MCF 10A (cell line): ENCODE measurements around the gene PUS3. TPM values are rescaled to one million over a fixed set of nuclear protein-coding genes. Genes with fewer than 3 reads are reported as not detected.

Experiments
- BruUV-seq: library from RNA; stranded (reverse); fragments of 400-500 nt; replicated peaks from 2 replicates; lab custom pipeline; 2021; lab: Mats Ljungman, UMichigan
- CTCF ChIA-PET: fragments of 300-600 bp; sonication (Branson Sonifier 250); formaldehyde crosslinking; extraction: SDS; loops from one replicate; lab custom pipeline; 2021; ENCODE audit warnings: antibody characterized with exemption, inconsistent platforms; lab: Yijun Ruan, JAX
- POLR2A ChIA-PET: fragments of 300-600, 350-650 bp; sonication (Branson Sonifier 250); formaldehyde crosslinking; extraction: SDS; loops from one replicate; lab custom pipeline; 2020; ENCODE audit warnings: antibody characterized with exemption, inconsistent platforms; lab: Yijun Ruan, JAX
- DNase-seq: peaks from one replicate; pipeline ENCODE4 v3.0.0-alpha.2; 2018; ENCODE audit not compliant: unreplicated experiment
- H3K27ac Mint-ChIP-seq: one replicate; pipeline ENCODE4 v1.8.0; 2022; ENCODE audit warnings: mild to moderate bottlenecking, low read depth, mixed read lengths; ENCODE audit not compliant: unreplicated experiment
- H3K27me3 Mint-ChIP-seq: one replicate; pipeline ENCODE4 v1.8.0; 2022; ENCODE audit warnings: mixed read lengths; ENCODE audit not compliant: insufficient read depth, unreplicated experiment
- H3K36me3 Mint-ChIP-seq: one replicate; pipeline ENCODE4 v1.8.0; 2022; ENCODE audit warnings: mild to moderate bottlenecking, moderate library complexity, mixed read lengths; ENCODE audit not compliant: insufficient read depth, unreplicated experiment
- H3K4me1 Mint-ChIP-seq: one replicate; pipeline ENCODE4 v1.8.0; 2022; ENCODE audit warnings: mixed read lengths; ENCODE audit not compliant: insufficient read depth, unreplicated experiment
- H3K4me3 Mint-ChIP-seq: one replicate; pipeline ENCODE4 v1.8.0; 2022; ENCODE audit warnings: mild to moderate bottlenecking, moderate library complexity, mixed read lengths; ENCODE audit not compliant: unreplicated experiment
- H3K9me3 Mint-ChIP-seq: one replicate; pipeline ENCODE4 v1.8.0; 2022; ENCODE audit warnings: mixed read lengths; ENCODE audit not compliant: unreplicated experiment
- CTCF ChIP-seq: fragments of 200-600 bp; IDR thresholded peaks from one replicate; pipeline ENCODE4 v1.8.0; 2022; ENCODE audit warnings: antibody characterized with exemption, mild to moderate bottlenecking; ENCODE audit not compliant: unreplicated experiment
- intact Hi-C: fragments of 100-400 bp; cut with micrococcal nuclease; formaldehyde crosslinking; loops from 2 replicates; pipeline ENCODE4 v1.14.1; 2022
- total RNA-seq: library from RNA; stranded (reverse); gene quantifications from 2 replicates; pipeline ENCODE4 v1.2.3, GENCODE V29; 2022

PUS3 gene
- total RNA-seq, 1 experiment from 2014 or later, result 16.5 TPM

DNA sequence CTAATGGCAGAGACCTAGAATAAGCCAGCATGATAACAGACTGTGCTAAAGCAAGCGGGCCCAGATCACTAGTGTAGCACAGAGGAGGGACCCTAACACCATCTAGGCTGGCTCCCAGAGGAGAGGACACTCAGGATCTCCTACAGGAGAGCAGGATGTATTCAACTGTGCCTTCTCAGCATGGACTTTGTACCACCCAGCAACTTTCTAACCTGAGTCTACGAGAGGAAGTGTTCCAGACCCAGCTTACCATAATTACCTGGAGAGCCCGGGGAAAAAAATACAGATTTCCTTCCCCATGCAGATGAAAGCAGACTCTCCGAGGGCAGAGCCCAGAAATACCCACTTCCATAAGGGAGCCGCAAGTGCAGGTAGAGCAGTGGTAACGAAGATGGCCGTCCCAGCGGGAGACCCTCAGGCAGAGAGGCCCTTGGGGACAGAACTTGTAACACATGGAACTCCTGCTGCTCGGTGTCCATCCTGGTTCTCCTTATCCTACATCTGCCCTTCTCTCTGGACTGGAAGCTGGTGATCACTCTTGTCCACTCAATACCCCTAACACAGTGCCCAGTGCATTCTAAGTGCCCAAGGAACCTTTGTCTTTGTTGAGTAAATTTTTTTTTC is 21.5 kb upstream of the PUS3 start:
- intact Hi-C loops, result loop anchor here (5.0 kb wide), 2 partner anchors 343 to 558 kb away; partner anchors contain the start of genes FOXRED1 and SRPRA
- peaks cover 8% of the 10 kb centered on the region for H3K4me1 Mint-ChIP-seq
- ChIA-PET CTCF (interaction anchor here (0.9 to 8.0 kb wide), 21 partner anchors 8 to 285 kb away, joined by 3 to 114 read pairs (median 9); partner anchors contain the start of genes CDON and HYLS1), POLR2A (interaction anchor here (0.6 to 2.1 kb wide), 3 partner anchors 137 to 437 kb away, joined by 3 to 12 read pairs (median 4); no protein-coding TSS in a partner anchor)
- peaks cover 44% of the 10 kb centered on the region for H3K27me3 Mint-ChIP-seq
- no peak for TF ChIP-seq CTCF
- no peaks in the 10 kb centered on the region for H3K36me3 Mint-ChIP-seq
- no TSS peak for BruUV-seq
- H3K9me3 Mint-ChIP-seq, result no peaks in the 10 kb centered on the region
- no peak overlapping the region for H3K27ac Mint-ChIP-seq
- no peak for DNase-seq
- no peak overlapping the region for H3K4me3 Mint-ChIP-seq

GRCh38 chr11:125923633-125924032 is 20.6 kb upstream of the PUS3 start:
- intact Hi-C loops, result loop anchor here (1.0 to 5.0 kb wide), 4 partner anchors 138 to 559 kb away; partner anchors contain the start of genes FOXRED1 and SRPRA
- H3K27me3 Mint-ChIP-seq, result peaks cover 48% of the 10 kb centered on the region
- no peak for TF ChIP-seq CTCF

GRCh38 chr11:125923012-125923579 is 20.1 kb upstream of the PUS3 start:
- no peaks in the 10 kb centered on the region for H3K9me3 Mint-ChIP-seq
- H3K4me3 Mint-ChIP-seq, result no peak overlapping the region
- intact Hi-C loops, result loop anchor here (1.0 to 5.0 kb wide), 4 partner anchors 138 to 559 kb away; partner anchors contain the start of genes FOXRED1 and SRPRA
- no peaks in the 10 kb centered on the region for H3K36me3 Mint-ChIP-seq
- peak; percentile 77 for DNase-seq
- POLR2A ChIA-PET, result interaction anchor here (0.6 to 2.1 kb wide), 3 partner anchors 138 to 296 kb away, joined by 3 to 12 read pairs (median 4); no protein-coding TSS in a partner anchor
- CTCF ChIA-PET, result interaction anchor here (0.5 to 8.0 kb wide), 40 partner anchors 9 to 823 kb away, joined by 3 to 114 read pairs (median 5); partner anchors contain the start of genes CDON and PUS3
- H3K4me1 Mint-ChIP-seq, result peaks cover 8% of the 10 kb centered on the region
- peak; percentile 83 for TF ChIP-seq CTCF
- H3K27me3 Mint-ChIP-seq, result peaks cover 53% of the 10 kb centered on the region
- no peak overlapping the region for H3K27ac Mint-ChIP-seq
- no TSS peak for BruUV-seq

More at GRCh38 chr11:125923633-125924032, 20.6 kb upstream of the PUS3 start:
- no peak overlapping the region for H3K27ac Mint-ChIP-seq
- no peaks in the 10 kb centered on the region for H3K9me3 Mint-ChIP-seq
- H3K36me3 Mint-ChIP-seq, result no peaks in the 10 kb centered on the region
- POLR2A ChIA-PET, result interaction anchor here (0.6 to 2.1 kb wide), 3 partner anchors 138 to 340 kb away, joined by 3 to 12 read pairs (median 3); no protein-coding TSS in a partner anchor
- BruUV-seq, result no TSS peak
- H3K4me1 Mint-ChIP-seq, result peaks cover 8% of the 10 kb centered on the region
- H3K4me3 Mint-ChIP-seq, result no peak overlapping the region
- no peak for DNase-seq
- CTCF ChIA-PET, result interaction anchor here (0.5 to 8.0 kb wide), 28 partner anchors 8 to 562 kb away, joined by 3 to 114 read pairs (median 5); partner anchors contain the start of genes CDON and PUS3

GRCh38 chr11:125922156-125922555 is 19.1 kb upstream of the PUS3 start:
- no TSS peak for BruUV-seq
- ChIA-PET POLR2A (no interaction called here), CTCF (interaction anchor here (0.6 to 8.0 kb wide), 17 partner anchors 9 to 1262 kb away, joined by 3 to 114 read pairs (median 6); partner anchors contain the start of gene CDON)
- Mint-ChIP-seq H3K36me3 (no peaks in the 10 kb centered on the region), H3K27me3 (peaks cover 62% of the 10 kb centered on the region), H3K27ac (no peak overlapping the region), H3K9me3 (no peaks in the 10 kb centered on the region), H3K4me3 (no peak overlapping the region), H3K4me1 (peaks cover 8% of the 10 kb centered on the region)
- TF ChIP-seq CTCF, result no peak
- no peak for DNase-seq
- intact Hi-C loops, result loop anchor here (5.0 kb wide), 2 partner anchors 345 to 560 kb away; partner anchors contain the start of genes FOXRED1 and SRPRA
